Right hindlimb (tissue), 1 donor: Measurements from ENCODE around the gene PTPRF.

Source experiments
- DNase-seq: peaks from one replicate; pipeline ENCODE4 v3.0.0-alpha.2; 2018

Gene PTPRF

GRCh38 chr1:43585557-43585956 is 54.9 kb downstream of the PTPRF start:
- no peak for DNase-seq

GRCh38 chr1:43586136-43586731 is 55.6 kb downstream of the PTPRF start:
- DNase-seq: no peak

GRCh38 chr1:43587001-43587400 is 56.3 kb downstream of the PTPRF start:
- no peak for DNase-seq

- DNase-seq: peak; percentile 39
Observed at GRCh38 chr1:43587594-43587993, 56.9 kb downstream of the PTPRF start.

- DNase-seq: no peak
Observed at GRCh38 chr1:43588592-43588991, 57.9 kb downstream of the PTPRF start.

GRCh38 chr1:43590388-43590925 is 59.8 kb downstream of the PTPRF start:
- no peak for DNase-seq

GRCh38 chr1:43591181-43591580 is 60.5 kb downstream of the PTPRF start:
- no peak for DNase-seq

- DNase-seq: no peak
Observed at GRCh38 chr1:43592051-43592665, 61.5 kb downstream of the PTPRF start.

GRCh38 chr1:43592974-43593683 is 62.4 kb downstream of the PTPRF start:
- DNase-seq: no peak

GRCh38 chr1:43596579-43596978 is 65.9 kb downstream of the PTPRF start:
- DNase-seq: no peak

GRCh38 chr1:43597028-43597427 is 66.3 kb downstream of the PTPRF start:
- no peak for DNase-seq

GRCh38 chr1:43597721-43598120 is 67.0 kb downstream of the PTPRF start:
- DNase-seq: no peak

- no peak for DNase-seq
Observed at GRCh38 chr1:43598622-43599021, 67.9 kb downstream of the PTPRF start.

GRCh38 chr1:43600033-43601020 is 69.6 kb downstream of the PTPRF start:
- no peak for DNase-seq

- DNase-seq: no peak
Observed at GRCh38 chr1:43602990-43603389, 72.3 kb downstream of the PTPRF start.

GRCh38 chr1:43604192-43604591 is 73.5 kb downstream of the PTPRF start:
- no peak for DNase-seq

GRCh38 chr1:43605157-43605556 is 74.5 kb downstream of the PTPRF start:
- no peak for DNase-seq

- DNase-seq: no peak
Observed at GRCh38 chr1:43605766-43606165, 75.1 kb downstream of the PTPRF start.

- DNase-seq: no peak
Observed at GRCh38 chr1:43606624-43607023, 75.9 kb downstream of the PTPRF start.

GRCh38 chr1:43608827-43609226 is 78.1 kb downstream of the PTPRF start:
- no peak for DNase-seq

GRCh38 chr1:43610339-43610738 is 79.7 kb downstream of the PTPRF start:
- no peak for DNase-seq

GRCh38 chr1:43611950-43612349 is 81.3 kb downstream of the PTPRF start:
- no peak for DNase-seq

- no peak for DNase-seq
Observed at GRCh38 chr1:43612406-43612805, 81.7 kb downstream of the PTPRF start.
